K562 (cell line): ENCODE measurements around the gene DBI. TPM values are rescaled to one million over a fixed set of nuclear protein-coding genes. Genes with fewer than 3 reads are reported as not detected.
A peak's percentile ranks its signal among the peaks of the same experiment; 100 is the strongest.

ENCODE experiments used
- GATA2 ChIP-seq: sonication (generic); formaldehyde crosslinking; IDR thresholded peaks from 2 replicates; pipeline ENCODE4 v1.4.0; 2020; ENCODE audit warnings: mild to moderate bottlenecking, missing genetic modification reagents
- HCFC1 ChIP-seq: IDR thresholded peaks from 2 replicates; pipeline ENCODE4 v1.6.1; 2012; ENCODE audit warnings: low read depth, low read length, improper control_type of control experiment
- HNRNPH1 ChIP-seq: fragments of 200-400 bp; formaldehyde crosslinking; optimal IDR thresholded peaks from 2 replicates; pipeline ENCODE3; 2017; ENCODE audit warnings: low read depth, mild to moderate bottlenecking, low read length, moderate library complexity
- KLF1 ChIP-seq: fragments of 450-650 bp; IDR thresholded peaks from 2 replicates; pipeline ENCODE4 v1.6.1; 2016; ENCODE audit warnings: missing genetic modification characterization, missing compliant biosample characterization
- KLF6 ChIP-seq: fragments of 250-450 bp; sonication (Bioruptor Pico); IDR thresholded peaks from 2 replicates; pipeline ENCODE4 v1.4.0; 2020; ENCODE audit warnings: mild to moderate bottlenecking, moderate library complexity, borderline replicate concordance
- PHF21A ChIP-seq: fragments of 450-650 bp; IDR thresholded peaks from 2 replicates; pipeline ENCODE4 v1.6.1; 2017; ENCODE audit warnings: low read depth, borderline replicate concordance
- POU5F1 ChIP-seq: fragments of 150-350 bp; IDR thresholded peaks from 2 replicates; pipeline ENCODE4 v1.6.1; 2014; ENCODE audit warnings: borderline replicate concordance, low read length, low read depth, mild to moderate bottlenecking; ENCODE audit not compliant: partially characterized antibody
- RBM22 ChIP-seq: fragments of 200-400 bp; formaldehyde crosslinking; IDR thresholded peaks from 2 replicates; pipeline ENCODE4 v1.6.1; 2018; ENCODE audit warnings: low read length, low read depth; ENCODE audit not compliant: poor library complexity, severe bottlenecking
- SMARCA5 ChIP-seq: fragments of 450-650 bp; IDR thresholded peaks from 2 replicates; pipeline ENCODE4 v1.6.1; 2016
- TGIF2 ChIP-seq: sonication (generic); formaldehyde crosslinking; IDR thresholded peaks from 2 replicates; pipeline ENCODE4 v1.8.1; 2022; ENCODE audit warnings: mild to moderate bottlenecking, missing genetic modification reagents, moderate library complexity
- ZBTB12 ChIP-seq: fragments of 250-450 bp; sonication (Bioruptor Pico); IDR thresholded peaks from 2 replicates; pipeline ENCODE4 v1.4.0; 2020
- ZBTB49 ChIP-seq: sonication (generic); formaldehyde crosslinking; IDR thresholded peaks from 2 replicates; pipeline ENCODE4 v1.8.0; 2022; ENCODE audit warnings: missing genetic modification reagents, mild to moderate bottlenecking, borderline replicate concordance
- ZNF282 ChIP-seq: sonication (generic); formaldehyde crosslinking; IDR thresholded peaks from 2 replicates; pipeline ENCODE4 v1.8.1; 2023; ENCODE audit warnings: missing genetic modification reagents
- ZNF696 ChIP-seq: fragments of 250-450 bp; sonication (Bioruptor Pico); conservative IDR thresholded peaks from 2 replicates; pipeline ENCODE4 v1.4.0; 2020; ENCODE audit warnings: mild to moderate bottlenecking, moderate library complexity
- polyA plus RNA-seq, 8 experiments: library from polyadenylated mRNA; depleted of rRNA in 4 of 8; stranded (reverse) in 5 of 8; unstranded in 3 of 8; fragments of >200 nt; fragmentation: Nextera tagmentation in 2 of 8; fragmentation: Illumina TruSeq in 1 of 8; extraction: Ambion mirVana in 2 of 8; extraction: Trizol in 1 of 8; gene quantifications; 2 replicates each; pipeline versions ENCODE4 v1.2.1 to v1.2.3, GENCODE V29; 2011 to 2014; ENCODE audit warnings: inconsistent platforms in 1 of 8, missing spikeins in 1 of 8
- total RNA-seq, 7 experiments: library from RNA; depleted of rRNA in 6 of 7; stranded (reverse); fragments of >200 nt in 6 of 7; fragmentation: Illumina TruSeq in 2 of 7; extraction: Trizol in 2 of 7; gene quantifications; 2 replicates each; pipeline versions ENCODE4 v1.2.1 to v1.2.3, GENCODE V29; 2011 to 2021; ENCODE audit warnings: low replicate concordance in 1 of 7
- TF ChIP-seq, protein P1 (sequence below), 2 experiments: fragments of 450-650 bp; formaldehyde crosslinking in 1 of 2; IDR thresholded peaks; 2 replicates each; pipeline versions ENCODE4 v1.4.0 to v1.6.1; 2014 to 2020; ENCODE audit warnings: mild to moderate bottlenecking in 2 of 2, borderline replicate concordance in 1 of 2, low read depth in 1 of 2

Gene DBI
- total and polyA plus RNA-seq, 9 of the 15 experiments (the other 6 are each of a cell fraction or from before 2014, with no cell fraction given), result 55.8 to 443 (median 194) TPM

DNA sequence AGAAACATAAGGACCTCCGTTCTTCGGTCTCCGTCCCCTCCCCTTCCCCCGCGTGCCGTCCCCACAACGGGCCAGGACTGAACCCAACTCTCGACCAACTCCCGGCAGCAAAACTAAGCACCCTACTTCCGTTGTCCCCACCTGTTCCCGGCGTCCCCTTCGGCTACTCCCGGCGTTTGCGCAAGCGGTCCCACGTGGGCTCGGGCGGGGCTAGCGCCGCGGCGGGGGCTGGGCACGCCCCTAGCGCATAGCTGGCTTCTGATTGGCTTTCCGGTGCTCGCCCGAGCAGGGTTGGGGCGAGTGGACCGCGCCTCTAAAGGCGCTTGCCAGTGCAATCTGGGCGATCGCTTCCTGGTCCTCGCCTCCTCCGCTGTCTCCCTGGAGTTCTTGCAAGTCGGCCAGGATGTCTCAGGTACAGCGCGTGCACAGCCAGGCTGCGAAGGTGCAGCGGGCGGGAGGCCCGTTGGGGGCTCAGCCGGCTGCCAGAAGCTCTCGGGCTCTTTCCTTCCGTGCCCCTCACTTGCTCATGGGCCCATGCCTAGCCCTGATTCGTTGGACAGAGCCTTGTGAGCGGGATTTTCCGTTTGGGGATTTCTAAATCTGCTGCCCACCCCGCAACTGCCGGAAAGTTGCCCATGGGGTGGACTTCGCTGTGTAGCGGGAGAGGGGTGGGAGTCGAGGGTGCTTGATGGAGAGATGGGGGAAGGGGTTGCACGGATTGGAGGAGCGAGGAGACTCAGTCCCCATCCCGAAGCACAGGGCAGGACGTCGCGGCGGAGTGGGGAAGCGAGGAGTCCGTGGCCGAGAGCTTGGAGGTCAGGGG lies at the start of gene DBI, which contains the start of gene C2orf76 (continued):
- TF ChIP-seq KLF1 (peak; percentile 35; the same call in 1 of the 2 replicates), HCFC1 (peak; percentile 49; the same call in 1 of the 2 replicates), ZBTB49 (CRISPR knock-in tag) (no peak), PHF21A (peak; percentile 81; the same call in 1 of the 2 replicates), ZBTB12 (CRISPR knock-in tag) (0 out of 2 replicates have a peak, but pooled peaks have one; percentile 24), TGIF2 (no peak), POU5F1 (no peak), ZNF282 (CRISPR knock-in tag) (no peak), RBM22 (no peak), GATA2 (peak; percentile 83; the same call in 1 of the 2 replicates), ZNF696 (no peak), KLF6 (CRISPR knock-in tag) (peak; percentile 35; the same call in 1 of the 2 replicates), HNRNPH1 (no peak), SMARCA5 (no peak)
- TF ChIP-seq, protein P1, sequence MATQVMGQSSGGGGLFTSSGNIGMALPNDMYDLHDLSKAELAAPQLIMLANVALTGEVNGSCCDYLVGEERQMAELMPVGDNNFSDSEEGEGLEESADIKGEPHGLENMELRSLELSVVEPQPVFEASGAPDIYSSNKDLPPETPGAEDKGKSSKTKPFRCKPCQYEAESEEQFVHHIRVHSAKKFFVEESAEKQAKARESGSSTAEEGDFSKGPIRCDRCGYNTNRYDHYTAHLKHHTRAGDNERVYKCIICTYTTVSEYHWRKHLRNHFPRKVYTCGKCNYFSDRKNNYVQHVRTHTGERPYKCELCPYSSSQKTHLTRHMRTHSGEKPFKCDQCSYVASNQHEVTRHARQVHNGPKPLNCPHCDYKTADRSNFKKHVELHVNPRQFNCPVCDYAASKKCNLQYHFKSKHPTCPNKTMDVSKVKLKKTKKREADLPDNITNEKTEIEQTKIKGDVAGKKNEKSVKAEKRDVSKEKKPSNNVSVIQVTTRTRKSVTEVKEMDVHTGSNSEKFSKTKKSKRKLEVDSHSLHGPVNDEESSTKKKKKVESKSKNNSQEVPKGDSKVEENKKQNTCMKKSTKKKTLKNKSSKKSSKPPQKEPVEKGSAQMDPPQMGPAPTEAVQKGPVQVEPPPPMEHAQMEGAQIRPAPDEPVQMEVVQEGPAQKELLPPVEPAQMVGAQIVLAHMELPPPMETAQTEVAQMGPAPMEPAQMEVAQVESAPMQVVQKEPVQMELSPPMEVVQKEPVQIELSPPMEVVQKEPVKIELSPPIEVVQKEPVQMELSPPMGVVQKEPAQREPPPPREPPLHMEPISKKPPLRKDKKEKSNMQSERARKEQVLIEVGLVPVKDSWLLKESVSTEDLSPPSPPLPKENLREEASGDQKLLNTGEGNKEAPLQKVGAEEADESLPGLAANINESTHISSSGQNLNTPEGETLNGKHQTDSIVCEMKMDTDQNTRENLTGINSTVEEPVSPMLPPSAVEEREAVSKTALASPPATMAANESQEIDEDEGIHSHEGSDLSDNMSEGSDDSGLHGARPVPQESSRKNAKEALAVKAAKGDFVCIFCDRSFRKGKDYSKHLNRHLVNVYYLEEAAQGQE (IDR thresholded peaks at IDR 0.05; ENCODE audit: borderline replicate concordance), result peak; percentile 59
- TF ChIP-seq, protein P1 (CRISPR knock-in tag; IDR thresholded peaks at IDR 0.05; ENCODE audit: low read depth), result no peak
